Cardiac atrium fibroblast (primary cell): ENCODE data around the gene NDUFS1. TPM values are rescaled to one million over a fixed set of nuclear protein-coding genes. Genes with fewer than 3 reads are reported as not detected.

Experiments
- total RNA-seq: library from RNA; depleted of rRNA; stranded (reverse); fragments of >200 nt; gene quantifications from 2 replicates; pipeline ENCODE4 v1.2.3, GENCODE V29; 2015

NDUFS1 gene
- 64.2 and 89.7 TPM in 2 replicates for total RNA-seq

DNA sequence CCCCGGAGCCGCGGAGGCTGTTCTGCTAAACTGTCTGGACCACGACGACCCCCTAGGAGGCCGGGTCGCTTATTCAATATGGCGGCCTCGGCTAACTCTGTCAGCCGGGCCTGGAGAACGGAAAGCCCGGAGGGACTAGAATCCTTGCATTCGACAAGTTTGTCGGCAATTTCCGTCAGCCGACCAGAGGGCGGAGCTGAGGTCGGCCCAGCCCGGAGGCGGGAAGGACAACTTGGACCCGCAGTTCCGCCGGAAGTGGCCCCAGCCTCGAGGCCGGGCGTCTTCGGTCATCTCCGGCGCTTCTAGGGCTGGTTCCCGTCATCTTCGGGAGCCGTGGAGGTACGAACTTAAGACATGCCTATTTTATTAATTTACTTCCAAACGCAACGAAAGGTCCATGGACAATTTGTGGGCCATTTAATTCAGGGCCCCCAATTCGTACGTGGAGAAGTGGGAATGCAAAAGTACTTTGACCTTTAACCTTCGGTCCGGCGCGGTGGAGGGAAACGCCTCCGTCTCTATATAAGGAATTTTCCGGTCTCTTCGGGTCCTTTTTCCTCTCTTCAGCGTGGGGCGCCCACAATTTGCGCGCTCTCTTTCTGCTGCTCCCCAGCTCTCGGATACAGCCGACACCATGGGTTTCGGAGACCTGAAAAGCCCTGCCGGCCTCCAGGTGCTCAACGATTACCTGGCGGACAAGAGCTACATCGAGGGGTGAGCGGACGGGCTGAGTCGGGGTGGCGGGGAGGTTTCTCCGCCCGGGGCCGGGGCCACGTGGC lies at the start of gene NDUFS1, which contains the start of gene EEF1B2:
Gene NDUFS1, minus strand, starts transcription at position 99 of the 779 bp plus-strand sequence. CDS start 5,766 bp downstream, outside the sequence.
Gene EEF1B2, plus strand, starts transcription at position 550 of the 779 bp plus-strand sequence. Its CDS starts 85 bp downstream, at position 635.

GRCh38 chr2:206085742-206086445 lies 73.3 kb downstream of the NDUFS1 start, which contains the start of gene INO80D:
INO80D (minus strand) TSS chr2:206086174; CDS start chr2:206063016, 23,158 bp downstream.

Other genes with a start within 250 kb of the NDUFS1 start
- 3.8 and 7.8 TPM in 2 replicates for gene INO80D, start 73.3 kb downstream of the NDUFS1 start, total RNA-seq
- 437 and 456 TPM in 2 replicates for gene EEF1B2, start 451 bp upstream of the NDUFS1 start, total RNA-seq
- 7.6 and 7.9 TPM in 2 replicates for gene ZDBF2, start 115.2 kb upstream of the NDUFS1 start, total RNA-seq